H1 (cell line): ENCODE data around the gene FSTL4. TPM values are rescaled to one million over a fixed set of nuclear protein-coding genes. Genes with fewer than 3 reads are reported as not detected.

Experiments
- CTCF ChIA-PET: fragments of 300-600 bp; sonication (Branson Sonifier 250); formaldehyde crosslinking; loops from one replicate; lab custom pipeline; 2021; ENCODE audit not compliant: partially characterized antibody; lab: Charles Lee
- POLR2A ChIA-PET: fragments of 300-600 bp; sonication (Branson Sonifier 250); formaldehyde crosslinking; loops from one replicate; lab custom pipeline; 2021; ENCODE audit warnings: inconsistent platforms; ENCODE audit not compliant: partially characterized antibody; lab: Charles Lee
- DNase-seq, 2 experiments: peaks; one replicate each; pipeline versions ENCODE4 v3.0.0 to v3.0.0-alpha.2; 2010 to 2022; ENCODE audit warnings: low spot score in 2 of 2, low read depth in 1 of 2, mixed read lengths in 1 of 2
- FAIRE-seq: peaks from 2 replicates; lab custom pipeline; 2011; peaks lifted over from hg19 to GRCh38; lab: Jason Lieb, UNC
- H2AFZ ChIP-seq: 2 replicates; pipeline ENCODE4 v1.8.1; 2012; ENCODE audit warnings: low read length, inconsistent platforms
- H2AK5ac ChIP-seq: 2 replicates; pipeline ENCODE4 v1.6.1; 2013; ENCODE audit warnings: low read depth, low read length
- H2BK120ac ChIP-seq: replicated peaks from 2 replicates; pipeline ENCODE3; 2013; ENCODE audit warnings: low read depth, low read length, inconsistent platforms
- H2BK12ac ChIP-seq: 2 replicates; pipeline ENCODE4 v1.6.1; 2013; ENCODE audit warnings: low read depth, low read length
- H2BK15ac ChIP-seq: 2 replicates; pipeline ENCODE4 v1.6.1; 2013; ENCODE audit warnings: low read length
- H2BK20ac ChIP-seq: 2 replicates; pipeline ENCODE4 v1.6.1; 2013; ENCODE audit warnings: low read length
- H2BK5ac ChIP-seq: 2 replicates; pipeline ENCODE4 v1.6.1; 2013; ENCODE audit warnings: low read depth, low read length
- H3K14ac ChIP-seq: 2 replicates; pipeline ENCODE4 v1.6.1; 2013; ENCODE audit warnings: inconsistent platforms; ENCODE audit not compliant: insufficient read length
- H3K18ac ChIP-seq: 2 replicates; pipeline ENCODE4 v1.6.1; 2013; ENCODE audit warnings: low read length; ENCODE audit errors: extremely low read depth
- H3K23ac ChIP-seq: 2 replicates; pipeline ENCODE4 v1.6.1; 2013; ENCODE audit warnings: inconsistent platforms; ENCODE audit not compliant: insufficient read length
- H3K23me2 ChIP-seq: 2 replicates; pipeline ENCODE4 v1.6.1; 2013; ENCODE audit warnings: low read depth, low read length
- H3K27ac ChIP-seq: 2 replicates; pipeline ENCODE4 v1.6.1; 2011; ENCODE audit warnings: low read depth, low read length, inconsistent platforms
- H3K27me3 ChIP-seq, 4 experiments: replicated peaks in 1 of 4; 1 replicate in 1 of 4; 2 replicates in 3 of 4; pipeline versions ENCODE4 v1.6.1 to v1.8.1; 2011 to 2013; ENCODE audit warnings: low read length in 3 of 4, mild to moderate bottlenecking in 3 of 4, inconsistent platforms in 2 of 4, mixed read lengths in 2 of 4, moderate library complexity in 1 of 4; ENCODE audit not compliant: control insufficient read depth in 3 of 4, insufficient read depth in 3 of 4; ENCODE audit errors: extremely low read depth in 1 of 4
- H3K36me3 ChIP-seq, 4 experiments: 2 replicates each; pipeline versions ENCODE4 v1.6.1 to v1.8.1; 2011 to 2013; ENCODE audit warnings: mild to moderate bottlenecking in 4 of 4, low read length in 3 of 4, moderate library complexity in 2 of 4, control low read depth in 1 of 4, inconsistent platforms in 1 of 4; ENCODE audit not compliant: insufficient read depth in 4 of 4, control insufficient read depth in 2 of 4
- H3K4ac ChIP-seq: replicated peaks from 2 replicates; pipeline ENCODE3; 2013; ENCODE audit warnings: low read length, low read depth, mixed read lengths, inconsistent platforms; ENCODE audit not compliant: insufficient read length
- H3K4me1 ChIP-seq, 4 experiments: replicated peaks in 1 of 4; 1 replicate in 1 of 4; 2 replicates in 3 of 4; pipeline versions ENCODE4 v1.6.1 to v1.8.1; 2011 to 2013; ENCODE audit warnings: low read length in 3 of 4, inconsistent platforms in 2 of 4, mixed read lengths in 1 of 4; ENCODE audit not compliant: insufficient read depth in 4 of 4, control insufficient read depth in 3 of 4
- H3K4me2 ChIP-seq, 2 experiments: 2 replicates each; pipeline versions ENCODE4 v1.6.1 to v1.8.1; 2011 to 2013; ENCODE audit warnings: low read depth in 2 of 2, low read length in 2 of 2, control low read depth in 1 of 2, inconsistent platforms in 1 of 2, mild to moderate bottlenecking in 1 of 2; ENCODE audit not compliant: insufficient read depth in 1 of 2
- H3K4me3 ChIP-seq, 4 experiments: fragments of 200-600, 300-600 bp in 1 of 4; sonication (generic), shearing (Covaris generic), sonication (Bioruptor Twin) in 1 of 4; 2 replicates each; pipeline versions ENCODE4 v1.5.1 to v1.8.1; 2011 to 2016; ENCODE audit warnings: low read length in 4 of 4, low read depth in 3 of 4, control low read depth in 2 of 4, inconsistent platforms in 2 of 4, mild to moderate bottlenecking in 2 of 4, mixed read lengths in 1 of 4, moderate library complexity in 1 of 4; ENCODE audit not compliant: insufficient read depth in 2 of 4; ENCODE audit errors: extremely low read depth in 1 of 4
- H3K56ac ChIP-seq: replicated peaks from 2 replicates; pipeline ENCODE3; 2013; ENCODE audit warnings: low read depth, mild to moderate bottlenecking, mixed read lengths, low read length, inconsistent platforms; ENCODE audit not compliant: insufficient read length
- H3K79me1 ChIP-seq: 2 replicates; pipeline ENCODE4 v1.6.1; 2013; ENCODE audit warnings: low read depth, low read length, control low read depth
- H3K79me2 ChIP-seq, 2 experiments: 2 replicates each; pipeline versions ENCODE4 v1.6.1 to v1.8.1; 2012 to 2013; ENCODE audit warnings: low read length in 2 of 2, mild to moderate bottlenecking in 2 of 2, inconsistent platforms in 1 of 2; ENCODE audit not compliant: insufficient read depth in 2 of 2, control insufficient read depth in 1 of 2
- H3K9ac ChIP-seq, 4 experiments: replicated peaks in 1 of 4; 1 replicate in 1 of 4; 2 replicates in 3 of 4; pipeline versions ENCODE4 v1.6.1 to v1.8.1; 2011 to 2013; ENCODE audit warnings: low read depth in 3 of 4, low read length in 3 of 4, control low read depth in 2 of 4, mild to moderate bottlenecking in 2 of 4, moderate library complexity in 2 of 4, inconsistent platforms in 1 of 4; ENCODE audit errors: extremely low read depth in 1 of 4
- H3K9me3 ChIP-seq, 2 experiments: 2 replicates each; pipeline versions ENCODE4 v1.6.1 to v1.8.1; 2012 to 2013; ENCODE audit warnings: mild to moderate bottlenecking in 2 of 2, moderate library complexity in 2 of 2, control low read depth in 1 of 2, inconsistent platforms in 1 of 2, low read depth in 1 of 2, low read length in 1 of 2, mixed read lengths in 1 of 2; ENCODE audit not compliant: insufficient read depth in 2 of 2
- H4K20me1 ChIP-seq, 2 experiments: replicated peaks in 1 of 2; 2 replicates each; pipeline versions ENCODE3 to v1.8.1; 2011 to 2013; ENCODE audit warnings: inconsistent platforms in 2 of 2, low read length in 2 of 2, mild to moderate bottlenecking in 1 of 2; ENCODE audit not compliant: insufficient read depth in 2 of 2, control insufficient read depth in 1 of 2
- H4K5ac ChIP-seq: 2 replicates; pipeline ENCODE4 v1.6.1; 2013; ENCODE audit warnings: low read length, low read depth, mixed read lengths, inconsistent platforms; ENCODE audit not compliant: insufficient read length
- H4K8ac ChIP-seq: 2 replicates; pipeline ENCODE4 v1.8.0; 2013; ENCODE audit warnings: mild to moderate bottlenecking, moderate library complexity, low read length, inconsistent platforms; ENCODE audit not compliant: insufficient read depth; ENCODE audit errors: extremely low read depth
- H4K91ac ChIP-seq: replicated peaks from 2 replicates; pipeline ENCODE3; 2013; ENCODE audit warnings: low read length, mixed read lengths, inconsistent platforms; ENCODE audit not compliant: insufficient read length
- CBX5 ChIP-seq: fragments of 300-800, 300-1000 bp; sonication (generic); IDR thresholded peaks from 2 replicates; pipeline ENCODE4 v1.7.1; 2016; ENCODE audit warnings: antibody characterized with exemption, low read length, low read depth
- CEBPB ChIP-seq: IDR thresholded peaks from 2 replicates; pipeline ENCODE4 v1.6.1; 2012; ENCODE audit warnings: low read depth, low read length
- TAF7 ChIP-seq: optimal IDR thresholded peaks from 2 replicates; pipeline ENCODE3; 2011; ENCODE audit warnings: low read depth, mild to moderate bottlenecking, inconsistent platforms, low read length, moderate library complexity, borderline replicate concordance
- WGBS, 2 experiments: shearing (Covaris generic) in 1 of 2; methylation state at CpG; one replicate each; pipeline versions ENCODE4 v1.1.6 to v1.1.7; 2013 to 2015; ENCODE audit warnings: low lambda C conversion rate in 2 of 2, mixed read lengths in 2 of 2, inconsistent platforms in 1 of 2, low coverage in 1 of 2, missing lambda C conversion rate in 1 of 2; ENCODE audit not compliant: insufficient replicate concordance in 2 of 2, insufficient coverage in 1 of 2, insufficient read length in 1 of 2; ENCODE audit errors: extremely low coverage in 1 of 2, missing lambda C conversion rate in 1 of 2; 5-methylcytosine and 5-hydroxymethylcytosine counted together
- polyA plus RNA-seq, 7 experiments: library from polyadenylated mRNA; depleted of rRNA in 3 of 7; stranded (reverse) in 5 of 7; unstranded in 2 of 7; fragments of >200 nt in 5 of 7; fragments of 200-250 nt in 2 of 7; gene quantifications; 1 replicate in 5 of 7; 2 replicates in 1 of 7; 4 replicates in 1 of 7; pipeline versions ENCODE4 v1.2.1 to v1.2.3, GENCODE V29; 2011 to 2013; ENCODE audit warnings: missing spikeins in 2 of 7, mixed read lengths in 2 of 7
- total RNA-seq: library from RNA; stranded (reverse); fragmentation: NEBNext Ultra II Directional; extraction: Animal tissue kit (Norgen Biotek cat#: 25700); gene quantifications from 2 replicates; pipeline ENCODE4 v1.2.1, GENCODE V29; 2021

The FSTL4 gene
- total and polyA plus RNA-seq, 2 of the 8 experiments (the other 6 are each of a cell fraction or from before 2014, with no cell fraction given), result 3.1 to 4.1 TPM

GRCh38 chr5:133205204-133205603 is 407.1 kb downstream of the FSTL4 start:
- Histone ChIP-seq H3K4ac (no peak overlapping the region), H3K36me3 (no peaks in the 10 kb centered on the region), H3K18ac (no peak overlapping the region), H3K14ac (no peak overlapping the region), H3K27me3 (no peaks in the 10 kb centered on the region), H3K4me2 (no peak overlapping the region), H3K9me3 (no peaks in the 10 kb centered on the region), H4K20me1 (no peaks in the 10 kb centered on the region), H3K79me1 (no peaks in the 10 kb centered on the region), H2BK5ac (no peak overlapping the region), H3K9ac (no peak overlapping the region), H4K5ac (no peak overlapping the region), H2BK12ac (no peak overlapping the region), H2AK5ac (no peak overlapping the region), H3K4me3 (no peak overlapping the region), H2AFZ (no peak overlapping the region), H4K91ac (no peak overlapping the region), H3K23ac (no peak overlapping the region), H3K23me2 (no peaks in the 10 kb centered on the region), H3K4me1 (no peaks in the 10 kb centered on the region), H4K8ac (no peak overlapping the region), H2BK20ac (no peak overlapping the region), H3K79me2 (no peaks in the 10 kb centered on the region), H3K27ac (no peak overlapping the region), H2BK15ac (no peak overlapping the region), H2BK120ac (no peak overlapping the region), H3K56ac (no peak overlapping the region)
- DNase-seq, result no peak
- POLR2A ChIA-PET, result no interaction called here
- TF ChIP-seq TAF7, result no peak
- no peak for TF ChIP-seq CBX5
- no peak for TF ChIP-seq CEBPB
- WGBS, 2 experiments, result 83% methylated on average over 4 of the region's 4 CpGs; no CpG with 5 or more reads in 1 of the 2 experiments
- FAIRE-seq, result no peak
- CTCF ChIA-PET, result interaction anchor here (1.5 to 1.6 kb wide), 2 partner anchors 14 to 21 kb away, joined by 3 to 5 read pairs; no protein-coding TSS in a partner anchor
